Stimulated activated CD8-positive, alpha-beta memory T cell treated with anti-CD3 and anti-CD28 coated beads, Interleukin-4, amount 100 ng/mL, for 48 hours (primary cell): ENCODE results near the gene DIS3.
"Not testable (repeated sequence)": the region's sequence is repeated elsewhere in the genome, so short reads cannot be mapped to it uniquely, and the experiment has no call there.

Experiments used
- DNase-seq: peaks from one replicate; pipeline ENCODE4 v3.0.0-alpha.2; 2020

Gene DIS3

DNA sequence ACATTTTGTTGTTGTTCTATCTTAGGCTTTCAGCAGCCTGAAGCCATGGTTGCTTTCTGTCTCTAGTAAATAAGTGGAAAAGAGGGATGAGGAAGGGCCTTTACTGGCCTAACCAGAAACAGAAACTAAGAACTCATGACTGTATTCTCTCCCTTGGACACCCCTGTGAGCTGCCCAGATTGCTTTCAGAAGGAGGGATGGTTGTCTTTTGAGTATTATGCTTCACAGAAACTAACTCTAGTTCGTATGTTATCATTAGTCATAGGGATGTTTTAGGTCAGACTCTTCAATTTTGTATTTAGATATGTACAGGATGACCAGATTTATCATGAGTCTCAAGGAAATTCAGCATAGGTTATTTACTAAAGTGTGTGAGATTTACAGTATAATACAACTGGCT, 36.4 kb downstream of the DIS3 start:
- no peak for DNase-seq

DNA sequence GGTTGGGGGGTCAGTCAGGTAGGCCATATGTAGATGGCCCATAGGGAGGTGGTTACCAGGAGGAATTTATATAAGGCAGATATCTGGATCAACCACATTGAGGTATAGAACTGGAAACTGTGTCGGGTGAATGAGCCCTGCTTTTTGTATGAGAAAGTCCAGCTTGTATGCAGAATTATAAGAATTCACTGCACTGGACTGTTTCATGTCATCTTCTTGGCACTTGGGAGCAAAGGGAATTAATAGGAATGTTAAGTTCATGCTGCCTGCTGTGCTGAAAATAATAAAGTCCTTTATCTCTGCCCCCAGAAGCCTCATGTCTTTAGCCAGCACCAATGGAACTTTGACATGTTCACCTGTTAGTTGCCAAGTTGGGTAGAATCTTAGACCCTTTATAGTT, 41.7 kb downstream of the DIS3 start:
- DNase-seq: no peak

DNA sequence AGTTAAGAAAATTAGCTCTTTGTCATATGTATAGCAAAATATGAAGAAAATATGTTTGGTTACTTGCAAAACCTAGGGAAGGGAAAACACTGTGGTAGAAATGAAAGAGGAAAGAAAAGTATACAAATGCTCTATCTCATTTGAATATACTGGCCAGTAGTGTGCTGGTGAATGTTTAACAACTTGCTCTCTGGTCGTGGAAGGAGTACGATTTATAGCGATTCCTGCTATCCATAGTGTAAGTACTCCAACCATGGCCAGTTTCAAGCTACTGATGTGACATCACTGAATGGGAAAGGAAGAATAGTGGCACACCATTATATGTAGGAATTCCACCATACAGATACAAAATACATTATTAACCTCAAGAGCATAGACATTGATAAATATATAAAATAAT, 44.7 kb downstream of the DIS3 start:
- no peak for DNase-seq

- DNase-seq: no peak
These were observed 53.5 kb downstream of the DIS3 start for GRCh38 chr13:72728290-72728605.

DNA sequence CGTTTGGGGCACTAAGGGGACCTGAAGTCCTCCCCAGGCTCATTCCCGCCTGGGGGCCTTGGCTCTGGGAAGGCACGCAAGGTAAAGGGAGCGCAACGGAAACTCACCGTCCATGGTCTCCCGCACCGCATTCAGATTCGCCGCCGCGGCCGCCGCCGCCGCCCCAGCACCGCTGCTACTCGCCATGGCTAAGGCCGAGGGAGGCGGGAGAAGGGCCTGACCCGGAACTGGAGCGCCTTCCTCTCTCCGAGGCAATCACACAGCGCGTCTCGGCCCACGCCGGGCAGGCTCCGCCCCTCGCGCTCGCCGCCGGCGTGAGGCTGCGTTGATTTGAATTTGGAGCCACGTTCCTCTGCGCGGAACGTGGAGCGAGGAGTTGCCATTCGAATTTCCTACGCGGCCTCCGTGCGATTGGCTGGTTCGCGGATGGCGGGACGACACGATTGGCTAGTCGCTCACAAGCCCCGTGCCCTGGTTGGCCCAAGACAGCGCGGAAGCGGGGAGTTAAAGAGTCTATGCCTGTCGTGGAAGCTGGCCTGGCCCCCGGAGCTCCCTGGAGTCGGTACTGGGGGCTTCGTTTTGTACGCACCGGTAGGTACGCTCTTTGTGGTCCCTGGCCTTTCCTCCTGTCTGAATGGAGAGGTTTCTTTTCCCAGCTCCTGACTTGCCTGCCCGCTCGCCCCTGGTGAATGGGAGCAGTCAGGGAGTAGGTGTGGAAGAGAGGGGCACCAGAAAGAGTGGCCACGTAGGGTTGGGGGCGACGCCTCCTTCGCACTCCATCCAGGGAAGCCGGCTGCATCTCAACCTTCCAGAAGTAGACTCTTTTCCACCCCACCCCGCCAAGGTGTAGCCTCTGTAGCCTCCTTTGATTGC, 54.0 kb downstream of the DIS3 start, which contains the start of the genes BORA and MZT1:
Gene BORA, plus strand, starts transcription at position 507 of the 873 bp plus-strand sequence. CDS start 1,018 bp downstream, outside the sequence.
Gene MZT1, minus strand, starts transcription at position 213 of the 873 bp plus-strand sequence. Its CDS starts 27 bp downstream, at position 186.
- peak; percentile 94 for DNase-seq

GRCh38 chr13:72726726-72727416, 54.8 kb downstream of the DIS3 start:
- peak; percentile 63 for DNase-seq

- not testable (repeated sequence) for DNase-seq
These were observed 55.5 kb downstream of the DIS3 start for GRCh38 chr13:72726185-72726584.

DNA sequence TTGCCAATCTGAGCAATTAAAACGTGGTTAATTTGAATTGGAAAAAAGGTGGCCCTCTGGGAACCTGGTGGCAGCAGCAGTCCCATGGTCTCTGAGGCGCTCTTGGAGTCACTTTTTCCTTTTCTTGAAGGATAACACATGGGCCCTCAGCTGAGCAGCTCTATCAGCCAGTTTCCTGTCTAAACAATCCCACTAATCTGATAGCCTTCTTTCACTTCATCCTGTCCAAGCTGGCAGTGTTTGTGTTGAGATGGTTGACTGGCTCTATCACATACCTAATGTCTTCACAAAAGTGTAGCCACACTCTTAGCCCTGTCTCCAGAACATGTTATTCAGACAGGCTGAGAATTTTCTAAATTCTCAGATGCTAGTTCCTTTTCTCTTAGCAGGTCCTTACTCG, 64.9 kb downstream of the DIS3 start:
- DNase-seq: no peak
